Stimulated activated CD8-positive, alpha-beta memory T cell treated with anti-CD3 and anti-CD28 coated beads, Interleukin-12 subunit alpha, Interleukin-12 subunit beta, amount 100 ng/mL, for 4 hours (primary cell): ENCODE results near the gene SLC35F3.
"Not testable (repeated sequence)": the region's sequence is repeated elsewhere in the genome, so short reads cannot be mapped to it uniquely, and the experiment has no call there.

Source experiments
- DNase-seq: peaks from one replicate; pipeline ENCODE4 v3.0.0-alpha.2; 2020; ENCODE audit warnings: low read depth

Gene SLC35F3

GRCh38 chr1:234292548-234292947, 388.1 kb downstream of the SLC35F3 start:
- DNase-seq, result no peak

DNA sequence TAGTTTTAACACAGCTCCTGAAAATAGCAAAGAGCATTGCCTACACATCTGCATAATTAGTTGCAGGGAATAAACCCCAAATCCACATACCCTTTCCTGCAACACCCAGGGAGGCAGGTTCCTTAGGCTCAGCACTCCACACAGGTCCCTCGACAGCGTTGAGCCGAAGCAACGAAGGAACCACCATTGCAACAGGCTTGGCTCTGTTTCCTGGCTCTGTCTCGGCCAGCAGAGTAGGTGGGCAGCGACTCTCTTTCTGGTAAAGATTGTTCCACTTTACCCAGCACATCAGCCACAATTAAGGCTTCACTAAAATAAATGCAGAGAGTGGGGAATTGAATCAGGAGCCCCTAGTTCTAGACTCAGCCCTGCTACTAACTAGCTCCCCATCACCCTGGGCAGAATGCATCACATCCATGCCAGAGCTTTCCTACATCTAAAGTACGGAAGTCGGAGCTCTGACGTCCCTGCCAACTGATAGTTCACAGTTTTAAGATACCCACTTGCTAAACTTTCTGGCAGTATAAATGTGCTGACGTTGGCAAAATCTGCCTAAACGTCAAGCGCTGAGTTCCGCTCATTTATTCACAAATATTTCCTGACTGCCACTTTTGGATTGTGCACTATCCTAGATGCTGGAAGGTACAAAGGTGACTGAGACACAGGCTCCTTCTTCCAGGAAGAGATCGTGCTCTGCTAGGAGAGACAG, 389.8 kb downstream of the SLC35F3 start:
- DNase-seq, result no peak

DNA sequence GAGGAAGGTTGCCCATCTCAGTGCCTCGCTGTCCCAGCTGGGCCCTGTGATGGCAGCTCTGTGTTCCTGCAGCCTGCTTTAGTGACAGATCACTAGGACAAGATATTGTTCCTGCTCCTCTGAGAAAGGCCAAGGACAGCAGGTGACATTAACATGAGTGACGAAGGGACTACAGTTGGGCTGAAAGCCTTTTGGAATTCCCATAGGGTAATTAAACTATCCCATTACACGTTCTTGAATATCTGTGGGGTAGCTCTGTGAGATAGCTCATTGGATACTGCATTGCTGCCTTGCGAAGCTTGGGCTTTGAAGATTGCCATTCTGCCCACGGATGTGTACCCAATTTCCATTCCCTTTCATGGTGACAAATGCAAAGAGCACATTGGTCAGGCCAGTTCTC, 390.6 kb downstream of the SLC35F3 start:
- no peak for DNase-seq

GRCh38 chr1:234295626-234296025, 391.1 kb downstream of the SLC35F3 start:
- DNase-seq, result no peak

DNA sequence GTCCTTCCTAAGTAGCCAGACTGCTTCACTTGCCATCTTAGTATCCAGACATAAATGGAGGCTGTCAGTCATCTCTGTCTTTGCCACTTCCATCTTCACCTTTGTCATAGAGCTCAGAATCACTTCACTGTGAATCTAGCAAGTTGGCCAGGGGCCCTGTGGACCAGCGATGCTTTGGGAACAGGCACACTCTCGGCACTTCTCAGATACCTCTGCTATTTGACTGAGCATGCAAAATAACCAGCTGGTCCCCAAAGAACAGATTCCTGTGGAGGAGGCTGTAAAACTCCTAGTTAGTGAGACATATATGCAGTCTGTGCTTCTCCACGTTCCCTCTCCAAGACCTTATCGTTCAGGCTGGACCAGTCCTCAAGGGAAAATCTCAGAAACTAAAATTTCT, 392.0 kb downstream of the SLC35F3 start:
- no peak for DNase-seq

DNA sequence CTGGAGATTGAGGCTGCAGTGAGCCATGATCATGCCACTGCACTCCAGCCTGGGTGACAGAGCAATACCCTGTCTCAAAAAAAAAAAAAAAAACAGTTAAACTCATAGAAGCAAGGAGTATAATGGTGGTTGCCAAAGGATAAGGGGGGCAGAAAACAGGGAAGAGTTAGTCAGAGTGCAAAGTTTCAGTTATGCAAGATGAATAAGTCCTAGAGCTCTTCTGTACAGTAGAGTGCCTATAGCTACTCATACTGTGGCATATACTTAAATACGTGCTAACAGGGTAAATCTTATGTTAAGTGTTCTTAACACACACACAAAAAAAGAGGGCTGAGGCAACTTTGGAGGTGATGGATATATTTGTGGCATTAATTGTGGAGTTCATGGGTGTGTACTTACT, 393.2 kb downstream of the SLC35F3 start:
- DNase-seq, result no peak

GRCh38 chr1:234300096-234300495, 395.6 kb downstream of the SLC35F3 start:
- no peak for DNase-seq

GRCh38 chr1:234301663-234302062, 397.2 kb downstream of the SLC35F3 start:
- not testable (repeated sequence) for DNase-seq

GRCh38 chr1:234302354-234302962, 398.0 kb downstream of the SLC35F3 start:
- no peak for DNase-seq

GRCh38 chr1:234303231-234303630, 398.8 kb downstream of the SLC35F3 start:
- DNase-seq, result no peak

DNA sequence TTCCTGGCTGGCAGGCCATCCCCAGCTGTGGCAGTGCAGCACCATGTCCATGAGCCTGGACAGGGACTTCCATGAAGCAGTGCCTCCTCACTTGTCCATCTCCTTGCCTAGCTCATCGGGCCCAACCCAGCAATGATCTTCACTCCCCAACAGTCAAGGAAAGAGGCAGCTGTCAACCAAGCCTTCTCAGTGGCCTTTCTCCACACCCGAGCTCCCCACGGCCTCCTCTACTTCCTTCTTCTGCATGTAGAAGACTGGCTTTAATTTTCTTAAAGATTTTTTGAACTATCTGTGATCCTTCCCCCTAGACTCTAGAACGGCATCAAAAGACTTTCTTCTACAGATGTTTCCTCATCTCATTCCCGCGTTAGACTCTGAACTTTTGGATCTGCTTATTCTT, 403.2 kb downstream of the SLC35F3 start:
- DNase-seq, result no peak

DNA sequence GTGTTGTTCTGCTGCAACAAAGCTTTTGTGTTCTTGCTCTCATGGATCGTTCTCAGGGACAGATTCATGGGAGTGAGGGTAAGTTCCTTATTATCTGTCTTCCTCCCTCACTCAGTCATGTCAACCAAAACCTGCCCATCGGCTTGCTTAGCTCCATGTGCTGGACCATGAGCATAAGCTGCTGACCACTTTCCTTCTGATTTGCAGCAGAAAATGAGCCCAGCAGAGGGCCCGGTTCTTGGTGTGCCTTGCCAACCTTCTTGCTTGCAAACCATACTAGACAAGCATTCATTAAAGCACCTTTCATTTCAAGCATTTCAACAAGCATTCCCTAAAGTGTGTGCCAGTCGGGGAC, 404.7 kb downstream of the SLC35F3 start:
- DNase-seq, result no peak

- DNase-seq, result peak; percentile 30
These were observed 405.4 kb downstream of the SLC35F3 start for GRCh38 chr1:234309598-234310459.

- no peak for DNase-seq
These were observed 406.0 kb downstream of the SLC35F3 start for GRCh38 chr1:234310460-234310817.

DNA sequence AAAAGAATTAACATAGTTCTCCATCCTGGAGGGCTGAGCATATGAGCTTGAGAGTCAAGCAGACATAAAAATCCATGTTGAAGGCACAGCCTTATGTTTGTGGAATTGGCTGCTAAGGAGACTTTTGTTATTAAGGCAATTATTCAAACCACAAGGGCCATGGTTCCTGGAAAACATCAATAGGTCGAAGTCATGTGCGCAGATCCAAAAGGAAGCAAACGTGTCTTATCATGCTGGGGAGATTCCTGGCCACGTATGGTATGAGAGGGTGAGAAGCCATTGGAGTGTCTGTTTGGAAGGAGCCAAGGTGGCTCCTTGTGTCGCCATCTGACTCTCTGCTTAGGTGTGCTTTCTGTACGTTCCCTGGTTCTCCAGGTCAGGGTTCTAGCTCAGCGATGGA, 406.9 kb downstream of the SLC35F3 start:
- DNase-seq, result no peak

DNA sequence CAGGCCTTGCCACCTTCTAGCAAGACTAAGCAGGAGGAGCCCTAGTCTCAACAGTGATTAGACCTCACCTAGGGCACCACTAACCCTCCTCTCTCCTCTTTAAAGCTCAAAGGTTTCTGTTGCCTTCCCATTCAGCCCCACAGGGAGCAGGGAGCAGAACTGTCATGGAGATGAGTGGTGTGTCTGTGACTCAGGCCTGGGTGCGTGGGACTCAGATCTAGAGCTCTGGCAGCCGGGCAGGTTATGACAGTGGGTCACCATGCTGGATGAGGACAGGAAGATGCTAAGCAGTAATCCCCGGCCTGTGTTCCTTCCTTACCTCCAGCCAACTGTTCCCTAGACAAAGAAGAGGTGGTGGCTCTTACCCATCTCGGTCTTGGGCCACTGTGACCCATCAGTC, 408.7 kb downstream of the SLC35F3 start:
- no peak for DNase-seq

- no peak for DNase-seq
These were observed 410.6 kb downstream of the SLC35F3 start for GRCh38 chr1:234315091-234315541.

DNA sequence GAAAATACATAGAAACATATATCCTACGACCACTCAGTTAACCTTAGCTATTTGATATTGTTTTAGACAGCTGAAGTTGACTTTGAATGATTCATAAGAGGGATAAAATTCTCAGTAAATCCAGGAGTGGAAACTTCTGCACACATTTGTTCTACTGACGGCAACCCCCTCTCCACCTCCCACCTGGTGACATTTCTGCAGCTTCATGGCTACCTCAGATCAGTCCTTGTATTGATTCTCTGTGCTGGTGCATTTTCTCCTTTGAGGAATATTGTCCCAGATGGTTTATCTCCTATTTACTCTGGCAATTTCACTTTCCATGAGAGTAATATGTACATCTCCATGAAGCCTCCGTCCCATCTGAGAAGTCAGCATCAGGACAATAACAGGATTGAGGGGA, 411.1 kb downstream of the SLC35F3 start:
- no peak for DNase-seq

DNA sequence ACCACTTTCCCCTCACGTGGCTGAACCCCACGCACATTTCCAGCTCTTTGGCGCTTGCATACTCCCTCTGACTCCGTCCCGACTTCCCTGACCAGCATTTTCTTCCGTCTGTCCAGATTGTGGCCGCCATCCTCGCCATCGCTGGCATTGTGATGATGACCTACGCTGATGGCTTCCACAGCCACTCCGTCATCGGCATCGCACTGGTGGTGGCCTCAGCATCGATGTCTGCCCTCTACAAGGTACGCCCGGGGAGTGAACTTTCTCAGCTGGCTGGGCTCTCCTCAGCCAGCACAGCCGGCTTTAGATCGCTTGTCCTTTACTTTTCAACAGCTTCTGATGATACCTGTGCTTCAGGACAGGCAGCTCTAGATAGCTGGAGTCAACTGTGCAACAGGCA, 412.0 kb downstream of the SLC35F3 start:
- DNase-seq, result no peak

DNA sequence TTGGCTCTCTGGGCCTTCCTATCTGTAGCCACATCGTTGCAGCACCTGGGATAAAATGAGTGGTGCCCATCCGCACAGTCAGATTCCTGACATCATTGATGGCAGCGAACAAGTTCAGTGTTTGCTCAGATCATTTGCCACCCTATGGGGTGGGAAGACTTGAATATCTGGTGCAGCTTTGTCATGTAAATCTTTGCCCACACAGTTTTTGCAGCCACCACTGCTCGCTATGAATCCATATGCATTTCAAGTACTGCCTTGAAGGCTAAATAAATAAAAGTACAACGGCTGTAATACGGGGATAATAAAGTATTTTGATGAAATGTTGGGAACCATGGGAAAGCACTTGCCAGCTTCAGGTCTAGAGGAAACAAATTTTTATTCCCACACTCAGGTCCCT, 412.5 kb downstream of the SLC35F3 start:
- no peak for DNase-seq

GRCh38 chr1:234320069-234320468, 415.6 kb downstream of the SLC35F3 start:
- no peak for DNase-seq

DNA sequence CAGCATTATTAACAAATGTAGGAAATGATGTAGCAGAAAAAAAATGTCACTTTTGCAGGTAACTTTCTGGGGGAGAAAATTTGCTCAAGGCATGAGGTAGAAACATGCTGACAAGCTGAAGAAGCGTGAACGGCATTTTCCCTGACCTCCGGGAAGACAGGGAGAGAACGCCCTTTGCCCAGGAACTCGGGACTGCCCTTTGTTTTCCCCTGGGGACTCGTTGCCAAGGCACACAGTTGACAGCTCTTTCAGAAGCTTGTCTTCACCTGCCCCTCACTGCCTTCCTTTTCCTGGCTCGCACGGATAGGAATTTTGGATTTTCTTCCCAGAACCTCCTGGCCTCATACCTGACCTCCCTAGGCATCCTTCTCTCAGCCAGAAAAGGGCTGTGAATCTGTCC, 416.1 kb downstream of the SLC35F3 start:
- no peak for DNase-seq

- DNase-seq, result no peak
These were observed 416.8 kb downstream of the SLC35F3 start for GRCh38 chr1:234321231-234321630.
